T47D (cell line): ENCODE measurements around the gene SLC47A1.
A peak's percentile ranks its signal among the peaks of the same experiment; 100 is the strongest.
"Not testable (repeated sequence)": the region's sequence is repeated elsewhere in the genome, so short reads cannot be mapped to it uniquely, and the experiment has no call there.

Experiments used
- DNase-seq, 2 experiments: peaks; one replicate each; pipeline versions ENCODE4 v3.0.0 to v3.0.0-alpha.2; 2011 to 2012; ENCODE audit warnings: low read depth in 1 of 2, low spot score in 1 of 2
- JUND ChIP-seq: IDR thresholded peaks from 2 replicates; pipeline ENCODE4 v1.6.1; 2012; ENCODE audit warnings: low read depth
- in situ Hi-C: cut with HindIII; loops from 2 replicates; pipeline ENCODE4 v1.10.0; 2016; ENCODE audit warnings: low sequenced_read_pairs, low pct_unique_long_range_greater_than_20kb

The SLC47A1 gene

GRCh38 chr17:19507775-19508576 lies 25.7 kb upstream of the SLC47A1 start:
- in situ Hi-C loops: no loop called here

GRCh38 chr17:19508577-19508867 lies 25.1 kb upstream of the SLC47A1 start:
- in situ Hi-C loops: no loop called here
- TF ChIP-seq JUND: no peak
- no peak for DNase-seq

More at GRCh38 chr17:19507775-19508576, 25.7 kb upstream of the SLC47A1 start:
- no peak for TF ChIP-seq JUND
- peak; percentile 85 to 94 for DNase-seq

GRCh38 chr17:19509281-19509852 lies 24.3 kb upstream of the SLC47A1 start:
- in situ Hi-C loops, DNase-seq: not testable (repeated sequence)

- no peak for DNase-seq
- no peak for TF ChIP-seq JUND
- in situ Hi-C loops: no loop called here
Observed at GRCh38 chr17:19510903-19511302, 22.8 kb upstream of the SLC47A1 start.

- in situ Hi-C loops: no loop called here
- DNase-seq: peak; percentile 47 to 79
- no peak for TF ChIP-seq JUND
Observed at GRCh38 chr17:19513897-19514488, 19.7 kb upstream of the SLC47A1 start.

- in situ Hi-C loops: no loop called here
- no peak for DNase-seq
- no peak for TF ChIP-seq JUND
Observed at GRCh38 chr17:19517699-19518098, 16.0 kb upstream of the SLC47A1 start.

- in situ Hi-C loops, DNase-seq: not testable (repeated sequence)
Observed at GRCh38 chr17:19519388-19520291, 14.0 kb upstream of the SLC47A1 start.

- TF ChIP-seq JUND: no peak
- DNase-seq: no peak
- in situ Hi-C loops: no loop called here
Observed at GRCh38 chr17:19520641-19521040, 13.0 kb upstream of the SLC47A1 start.

- DNase-seq: no peak
- TF ChIP-seq JUND: no peak
- in situ Hi-C loops: no loop called here
Observed at GRCh38 chr17:19523690-19524089, 10.0 kb upstream of the SLC47A1 start.

- DNase-seq, in situ Hi-C loops: not testable (repeated sequence)
Observed at GRCh38 chr17:19526950-19527349, 6.7 kb upstream of the SLC47A1 start.

- DNase-seq: no peak
- in situ Hi-C loops: no loop called here
- TF ChIP-seq JUND: no peak
Observed at GRCh38 chr17:19531780-19532501, 1.7 kb upstream of the SLC47A1 start.

GRCh38 chr17:19533036-19533717 lies 477 bp upstream of the SLC47A1 start:
- TF ChIP-seq JUND: no peak
- in situ Hi-C loops: no loop called here
- DNase-seq: no peak
